ENCODE measurements around the gene IGSF8.

GRCh38 chr1:160127865-160128523, 29.6 kb upstream of the IGSF8 start:
- TF ChIP-seq, protein P1, sequence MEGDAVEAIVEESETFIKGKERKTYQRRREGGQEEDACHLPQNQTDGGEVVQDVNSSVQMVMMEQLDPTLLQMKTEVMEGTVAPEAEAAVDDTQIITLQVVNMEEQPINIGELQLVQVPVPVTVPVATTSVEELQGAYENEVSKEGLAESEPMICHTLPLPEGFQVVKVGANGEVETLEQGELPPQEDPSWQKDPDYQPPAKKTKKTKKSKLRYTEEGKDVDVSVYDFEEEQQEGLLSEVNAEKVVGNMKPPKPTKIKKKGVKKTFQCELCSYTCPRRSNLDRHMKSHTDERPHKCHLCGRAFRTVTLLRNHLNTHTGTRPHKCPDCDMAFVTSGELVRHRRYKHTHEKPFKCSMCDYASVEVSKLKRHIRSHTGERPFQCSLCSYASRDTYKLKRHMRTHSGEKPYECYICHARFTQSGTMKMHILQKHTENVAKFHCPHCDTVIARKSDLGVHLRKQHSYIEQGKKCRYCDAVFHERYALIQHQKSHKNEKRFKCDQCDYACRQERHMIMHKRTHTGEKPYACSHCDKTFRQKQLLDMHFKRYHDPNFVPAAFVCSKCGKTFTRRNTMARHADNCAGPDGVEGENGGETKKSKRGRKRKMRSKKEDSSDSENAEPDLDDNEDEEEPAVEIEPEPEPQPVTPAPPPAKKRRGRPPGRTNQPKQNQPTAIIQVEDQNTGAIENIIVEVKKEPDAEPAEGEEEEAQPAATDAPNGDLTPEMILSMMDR (IDR thresholded peaks at IDR 0.05; ENCODE audit: poor library complexity, severe bottlenecking), result no peak
- TF ChIP-seq POLR2AphosphoS5 (IDR thresholded peaks at IDR 0.05) (no peak), RAD21 (conservative IDR thresholded peaks at IDR 0.05) (no peak), SMC3 (conservative IDR thresholded peaks at IDR 0.05; ENCODE audit: poor library complexity) (no peak), EZH2 (IDR thresholded peaks at IDR 0.05; ENCODE audit: borderline replicate concordance, insufficient read depth, low read length, poor library complexity, severe bottlenecking) (no peak), EP300 (conservative IDR thresholded peaks at IDR 0.05; ENCODE audit: poor library complexity, severe bottlenecking) (no peak)
